ENCODE data around the gene AGFG1. TPM values are rescaled to one million over a fixed set of nuclear protein-coding genes. Genes with fewer than 3 reads are reported as not detected.
A peak's percentile ranks its signal among the peaks of the same experiment; 100 is the strongest.

AGFG1 gene
- total RNA-seq, result 34.0 and 35.3 TPM in 2 replicates
- polyA plus RNA-seq, result 39.0 and 55.3 TPM in 2 replicates

GRCh38 chr2:227471924-227472264 is at the start of gene AGFG1:
AGFG1 (plus strand) TSS chr2:227472156; CDS start chr2:227472422, 266 bp downstream.
- Histone ChIP-seq H3K36me3 (no peaks in the 10 kb centered on the region), H3K27me3 (no peaks in the 10 kb centered on the region), H3K9me3 (ENCODE audit: low read depth) (no peaks in the 10 kb centered on the region), H3K27ac (peak within 1 kb of the TSS; percentile 88), H3K4me1 (ENCODE audit: low read depth) (peaks cover 8% of the 10 kb centered on the region), H3K4me3 (peak within 1 kb of the TSS; percentile 85)
- TF ChIP-seq CTCF (IDR thresholded peaks at IDR 0.05; ENCODE audit: low read depth, low read length), result peak; percentile 95
- DNase-seq (ENCODE audit: low read depth in 1 of 2, low spot score in 1 of 2), result peak; percentile 87 to 90

GRCh38 chr2:227423656-227424499 is 48.1 kb upstream of the AGFG1 start:
- DNase-seq (ENCODE audit: low read depth in 1 of 2, low spot score in 1 of 2), result no peak
- no peak overlapping the region for H3K27ac ChIP-seq
- H3K9me3 ChIP-seq (ENCODE audit: low read depth), result no peaks in the 10 kb centered on the region
- H3K4me1 ChIP-seq (ENCODE audit: low read depth), result no peaks in the 10 kb centered on the region
- H3K36me3 ChIP-seq, result no peaks in the 10 kb centered on the region
- no peak overlapping the region for H3K4me3 ChIP-seq
- no peak for TF ChIP-seq CTCF (IDR thresholded peaks at IDR 0.05; ENCODE audit: low read depth, low read length)
- no peaks in the 10 kb centered on the region for H3K27me3 ChIP-seq

- Histone ChIP-seq H3K27me3 (no peaks in the 10 kb centered on the region), H3K27ac (no peak overlapping the region), H3K36me3 (no peaks in the 10 kb centered on the region), H3K9me3 (ENCODE audit: low read depth) (no peaks in the 10 kb centered on the region), H3K4me3 (no peak overlapping the region), H3K4me1 (ENCODE audit: low read depth) (no peaks in the 10 kb centered on the region)
- DNase-seq (ENCODE audit: low read depth in 1 of 2, low spot score in 1 of 2), result peak in 1 of 2 donors; percentile 85
- no peak for TF ChIP-seq CTCF (IDR thresholded peaks at IDR 0.05; ENCODE audit: low read depth, low read length)
Measured at GRCh38 chr2:227428731-227429285, 43.1 kb upstream of the AGFG1 start.

GRCh38 chr2:227430639-227431038 is 41.3 kb upstream of the AGFG1 start:
- TF ChIP-seq CTCF (IDR thresholded peaks at IDR 0.05; ENCODE audit: low read depth, low read length), result no peak
- Histone ChIP-seq H3K9me3 (ENCODE audit: low read depth) (no peaks in the 10 kb centered on the region), H3K27me3 (no peaks in the 10 kb centered on the region), H3K4me1 (ENCODE audit: low read depth) (no peaks in the 10 kb centered on the region), H3K4me3 (no peak overlapping the region), H3K36me3 (no peaks in the 10 kb centered on the region), H3K27ac (no peak overlapping the region)
- DNase-seq (ENCODE audit: low read depth in 1 of 2, low spot score in 1 of 2), result peak in 1 of 2 donors; percentile 73

- TF ChIP-seq CTCF (IDR thresholded peaks at IDR 0.05; ENCODE audit: low read depth, low read length), result no peak
- H3K9me3 ChIP-seq (ENCODE audit: low read depth), result no peaks in the 10 kb centered on the region
- H3K27ac ChIP-seq, result no peak overlapping the region
- no peaks in the 10 kb centered on the region for H3K27me3 ChIP-seq
- H3K36me3 ChIP-seq, result no peaks in the 10 kb centered on the region
- DNase-seq (ENCODE audit: low read depth in 1 of 2, low spot score in 1 of 2), result no peak
- no peaks in the 10 kb centered on the region for H3K4me1 ChIP-seq (ENCODE audit: low read depth)
- H3K4me3 ChIP-seq, result no peak overlapping the region
Measured at GRCh38 chr2:227433171-227433570, 38.8 kb upstream of the AGFG1 start.
